T-helper 2 cell treated with Interferon-gamma antibody and Interleukin-4, amounts not matched to agents 100 ng/mL and 5 ng/mL, for 36 hours (primary cell): Measurements from ENCODE around the gene PARD6A. TPM values are rescaled to one million over a fixed set of nuclear protein-coding genes. Genes with fewer than 3 reads are reported as not detected.

Experiments
- intact Hi-C: fragments of 100-400 bp; cut with micrococcal nuclease; formaldehyde crosslinking; loops from one replicate; pipeline ENCODE4 v1.15.1; 2023
- total RNA-seq: library from RNA; stranded (reverse); gene quantifications from 2 replicates; pipeline ENCODE4 v1.2.3, GENCODE V29; 2022

Gene PARD6A
- 10.1 TPM in 2 replicates for total RNA-seq

- intact Hi-C loops = loop anchor here (1.0 to 10.0 kb wide), 8 partner anchors 8 to 416 kb away; partner anchors contain the start of genes ATP6V0D1, CARMIL2, CENPT and CTCF
Measured at GRCh38 chr16:67660564-67661028, at the start of gene PARD6A. TSS of gene PARD6A (plus strand) at chr16:67660960. CDS start at chr16:67661039, 79 bp downstream.

GRCh38 chr16:67613808-67614207 lies 47.0 kb upstream of the PARD6A start:
- intact Hi-C loops = no loop called here

- intact Hi-C loops = no loop called here
Measured at GRCh38 chr16:67628216-67628615, 32.5 kb upstream of the PARD6A start.

GRCh38 chr16:67632415-67633172 lies 28.2 kb upstream of the PARD6A start:
- intact Hi-C loops = no loop called here

- intact Hi-C loops = no loop called here
Measured at GRCh38 chr16:67636713-67637112, 24.0 kb upstream of the PARD6A start.

- intact Hi-C loops = no loop called here
Measured at GRCh38 chr16:67637625-67638024, 23.1 kb upstream of the PARD6A start.

GRCh38 chr16:67641779-67642708 lies 18.7 kb upstream of the PARD6A start:
- intact Hi-C loops = no loop called here

- intact Hi-C loops = loop anchor here (1.0 to 2.0 kb wide), 2 partner anchors 17 to 123 kb away; partner anchors contain the start of genes ACD and PARD6A
Measured at GRCh38 chr16:67644038-67644437, 16.7 kb upstream of the PARD6A start.

GRCh38 chr16:67645397-67646121 lies 15.2 kb upstream of the PARD6A start:
- intact Hi-C loops = loop anchor here (1.0 to 2.0 kb wide), 3 partner anchors 15 to 98 kb away; partner anchors contain the start of genes ACD, CTCF and PARD6A

GRCh38 chr16:67647111-67647651 lies 13.6 kb upstream of the PARD6A start:
- intact Hi-C loops = no loop called here

GRCh38 chr16:67647681-67648080 lies 13.1 kb upstream of the PARD6A start:
- intact Hi-C loops = no loop called here

GRCh38 chr16:67648088-67648763 lies 12.5 kb upstream of the PARD6A start:
- intact Hi-C loops = no loop called here

GRCh38 chr16:67648764-67649407 lies 11.9 kb upstream of the PARD6A start:
- intact Hi-C loops = no loop called here

- intact Hi-C loops = no loop called here
Measured at GRCh38 chr16:67649494-67649931, 11.2 kb upstream of the PARD6A start.

- intact Hi-C loops = no loop called here
Measured at GRCh38 chr16:67650023-67650422, 10.7 kb upstream of the PARD6A start.

GRCh38 chr16:67651039-67651438 lies 9.7 kb upstream of the PARD6A start:
- intact Hi-C loops = no loop called here

- intact Hi-C loops = no loop called here
Measured at GRCh38 chr16:67651847-67652246, 8.9 kb upstream of the PARD6A start.

- intact Hi-C loops = no loop called here
Measured at GRCh38 chr16:67652578-67653127, 8.1 kb upstream of the PARD6A start.

- intact Hi-C loops = no loop called here
Measured at GRCh38 chr16:67653128-67653788, 7.5 kb upstream of the PARD6A start.
